H7 (cell line): Measurements from ENCODE around the gene EYA2. TPM values are rescaled to one million over a fixed set of nuclear protein-coding genes. Genes with fewer than 3 reads are reported as not detected.

Experiments used
- DNase-seq: peaks from one replicate; pipeline ENCODE4 v3.0.0; 2012
- H3K27me3 ChIP-seq: 2 replicates; pipeline ENCODE4 v1.6.0; 2011; ENCODE audit warnings: mild to moderate bottlenecking, low read length; ENCODE audit not compliant: control insufficient read depth, insufficient read depth
- H3K36me3 ChIP-seq: replicated peaks from 2 replicates; pipeline ENCODE4 v1.5.1; 2011; ENCODE audit warnings: low read length; ENCODE audit not compliant: control insufficient read depth, insufficient read depth
- H3K4me3 ChIP-seq: 2 replicates; pipeline ENCODE4 v1.5.1; 2011; ENCODE audit warnings: low read depth, mild to moderate bottlenecking, control low read depth, low read length, moderate library complexity; ENCODE audit not compliant: insufficient read depth
- total RNA-seq: library from RNA; depleted of rRNA; stranded (reverse); fragments of >200 nt; shearing (Covaris generic); gene quantifications from 2 replicates; pipeline ENCODE4 v1.2.3, GENCODE V29; 2014

EYA2 gene
- total RNA-seq, 1 experiment from 2014 or later, result 1.7 TPM

DNA sequence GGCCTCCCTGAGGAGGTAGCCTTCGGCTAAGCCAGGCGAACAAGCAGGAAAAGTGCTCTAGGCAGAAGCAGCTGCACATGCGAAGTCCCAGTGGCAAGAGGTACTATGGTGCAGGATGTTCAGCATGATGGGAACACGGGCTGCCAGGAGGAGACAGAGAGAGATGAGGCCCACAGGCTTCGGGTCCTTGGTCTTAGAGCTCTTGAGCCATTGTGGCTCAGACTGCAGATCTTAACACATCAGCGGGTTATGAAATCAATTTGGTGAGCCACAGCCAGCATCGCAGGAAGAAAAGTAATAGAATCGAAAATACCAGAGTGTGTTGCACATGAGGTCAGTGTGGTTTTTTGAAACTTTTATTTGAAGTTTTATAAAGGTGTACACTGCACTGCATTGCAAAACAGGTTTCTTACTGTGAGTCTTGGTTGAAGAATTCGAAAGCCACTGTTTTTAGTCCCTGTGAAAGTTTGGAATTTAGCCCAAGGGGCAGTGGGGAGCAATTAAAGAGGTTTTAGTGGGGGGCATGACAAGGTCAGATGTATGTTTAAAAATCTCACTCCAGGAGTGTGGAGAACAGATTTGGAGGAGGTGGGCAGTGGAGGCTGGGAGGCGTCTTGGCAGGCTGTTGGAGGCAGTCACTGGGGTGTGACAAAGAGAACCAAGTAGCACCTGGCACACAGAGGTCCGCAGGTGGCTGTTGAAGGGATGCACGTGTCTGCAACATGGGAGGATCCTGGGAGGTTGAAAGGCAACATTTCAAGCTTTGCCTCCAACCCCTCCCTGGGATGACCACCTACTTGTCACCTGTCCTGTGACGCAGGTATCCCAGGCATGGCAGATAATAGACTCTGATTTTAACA, 69.3 kb downstream of the EYA2 start:
- H3K4me3 ChIP-seq, result no peak overlapping the region
- no peaks in the 10 kb centered on the region for H3K36me3 ChIP-seq
- DNase-seq, result no peak
- H3K27me3 ChIP-seq, result no peaks in the 10 kb centered on the region

DNA sequence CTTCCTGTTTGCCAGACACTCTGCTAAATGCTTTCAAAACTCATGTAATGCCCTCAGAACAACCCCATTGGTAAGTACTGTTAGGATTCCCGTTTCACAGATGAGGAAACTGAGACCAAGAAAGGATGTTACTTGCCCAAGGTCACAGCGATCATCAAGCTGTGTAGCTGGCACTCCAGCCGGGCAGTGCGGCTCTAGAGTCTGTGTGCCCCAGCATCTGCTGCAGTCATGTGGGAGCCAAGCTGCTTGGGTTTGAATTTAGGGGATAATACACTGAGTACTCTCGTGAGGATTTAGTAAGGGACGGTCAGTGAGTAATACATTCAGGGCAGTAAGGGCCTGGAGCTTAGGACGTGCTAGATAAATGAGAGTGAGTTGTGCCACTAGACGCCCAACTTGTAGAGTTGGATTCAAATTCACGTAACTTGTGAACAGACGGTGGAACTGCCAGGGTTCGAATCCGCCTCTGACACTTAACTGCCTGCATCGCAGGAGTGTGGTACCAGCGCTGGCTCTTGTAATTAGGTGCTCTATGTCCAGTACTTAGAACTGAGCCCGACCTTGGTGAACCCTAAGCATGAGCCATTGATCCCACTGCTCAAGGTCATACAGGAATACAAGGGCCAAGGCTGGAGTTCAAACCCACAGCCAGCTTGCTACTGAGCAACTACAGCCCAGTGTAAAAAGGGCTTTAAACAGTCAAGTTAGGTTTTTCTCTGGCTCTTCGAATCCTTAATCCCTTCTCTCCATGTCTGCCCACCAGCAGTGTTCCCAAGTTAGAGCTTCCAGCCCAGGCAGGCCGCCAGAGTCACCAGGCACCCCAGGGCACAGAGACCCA, 70.2 kb downstream of the EYA2 start:
- H3K4me3 ChIP-seq, result no peak overlapping the region
- H3K27me3 ChIP-seq, result no peaks in the 10 kb centered on the region
- no peak for DNase-seq
- H3K36me3 ChIP-seq, result no peaks in the 10 kb centered on the region

DNA sequence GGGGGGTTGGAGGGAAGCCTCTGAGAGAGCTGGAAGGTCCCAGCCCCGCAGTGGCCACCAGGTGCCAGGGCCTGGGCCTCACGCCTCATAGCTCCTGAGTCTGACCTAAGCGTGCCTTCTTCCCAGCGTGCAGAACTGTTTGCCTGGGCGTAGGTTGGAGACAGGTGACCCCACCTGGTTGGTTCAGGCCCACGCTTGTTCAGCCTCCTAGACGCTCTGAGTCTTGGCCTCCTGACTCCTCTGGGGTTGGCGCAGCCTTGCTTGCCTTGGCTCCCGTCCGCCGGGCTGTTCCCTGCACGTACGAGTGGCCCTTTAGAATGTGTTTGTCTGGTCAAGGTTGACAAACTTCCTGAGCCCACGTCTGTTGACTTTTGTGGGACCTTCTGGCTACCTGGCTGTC, 70.8 kb downstream of the EYA2 start:
- no peak for DNase-seq
- H3K27me3 ChIP-seq, result no peaks in the 10 kb centered on the region
- no peak overlapping the region for H3K4me3 ChIP-seq
- no peaks in the 10 kb centered on the region for H3K36me3 ChIP-seq

DNA sequence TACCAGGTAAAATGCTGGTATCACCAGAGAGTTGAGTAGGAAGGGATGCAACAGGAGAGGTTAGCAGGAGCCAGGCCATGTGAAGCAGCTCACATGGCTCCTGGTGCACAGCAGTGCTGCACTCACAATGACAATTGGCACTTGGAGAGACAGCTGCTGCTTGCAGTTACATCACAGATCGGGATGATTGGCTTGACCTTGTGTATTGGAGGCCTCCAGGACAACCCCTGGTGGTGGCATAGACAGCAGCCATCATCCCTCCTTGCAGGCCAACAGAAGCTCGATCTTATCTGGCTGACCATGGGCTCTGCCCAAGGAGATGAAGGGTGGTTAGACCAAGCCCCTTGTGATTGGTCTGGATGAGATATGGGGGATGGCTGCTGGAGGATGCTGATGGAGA, 73.0 kb downstream of the EYA2 start:
- Histone ChIP-seq H3K4me3 (no peak overlapping the region), H3K36me3 (no peaks in the 10 kb centered on the region), H3K27me3 (no peaks in the 10 kb centered on the region)
- DNase-seq, result no peak

DNA sequence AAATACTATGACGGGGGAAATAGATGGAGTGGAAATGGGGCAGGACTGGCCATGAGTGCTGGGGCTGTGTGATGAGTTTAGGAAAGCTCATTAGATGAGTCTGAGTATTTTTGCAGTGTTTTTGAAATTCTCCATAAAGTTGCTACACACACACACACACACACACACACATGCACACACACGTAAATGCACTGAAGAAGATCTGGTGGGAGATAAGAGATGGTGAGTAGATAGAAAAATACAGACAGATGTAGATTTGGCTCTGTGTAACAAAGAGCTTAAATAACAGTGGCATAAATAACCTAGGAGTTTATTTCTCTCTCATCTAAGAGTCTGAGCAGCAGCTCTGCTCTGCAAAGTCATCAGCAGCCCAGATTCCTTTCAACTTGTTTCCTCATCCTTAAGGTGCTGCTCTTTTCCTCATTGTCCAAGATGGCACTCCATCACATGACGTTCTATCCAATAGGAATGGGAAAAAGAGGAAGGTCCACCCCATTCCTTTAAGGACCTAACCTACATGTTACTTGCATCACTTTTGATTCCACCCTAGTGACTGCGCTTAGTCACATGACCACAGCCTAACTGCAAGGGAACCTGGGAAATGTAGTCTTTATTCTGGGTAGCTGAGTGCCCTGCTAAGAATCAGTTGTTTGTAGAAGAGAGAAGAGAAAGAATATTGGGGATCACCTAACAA, 76.4 kb downstream of the EYA2 start:
- Histone ChIP-seq H3K27me3 (no peaks in the 10 kb centered on the region), H3K36me3 (no peaks in the 10 kb centered on the region), H3K4me3 (no peak overlapping the region)
- peak; percentile 88 for DNase-seq

DNA sequence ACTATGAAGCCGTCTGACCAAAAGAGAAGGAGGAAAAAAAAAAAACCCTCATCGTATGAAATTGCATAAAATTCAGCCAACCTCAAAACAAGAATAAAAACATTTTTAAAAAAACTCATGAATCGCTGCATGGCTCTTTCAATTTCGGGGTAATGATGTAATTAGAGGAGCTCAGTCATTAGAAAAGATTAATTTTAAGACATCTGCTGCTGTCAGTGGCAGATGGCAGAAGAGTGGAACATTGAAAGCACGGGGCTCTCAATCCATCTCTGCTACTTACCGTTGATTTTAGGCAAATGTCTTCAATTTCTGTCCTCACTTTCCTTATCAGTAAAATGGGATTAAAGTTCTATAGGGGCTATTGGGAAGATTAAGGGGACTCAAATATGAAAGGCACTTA, 79.1 kb downstream of the EYA2 start:
- Histone ChIP-seq H3K4me3 (no peak overlapping the region), H3K36me3 (no peaks in the 10 kb centered on the region), H3K27me3 (no peaks in the 10 kb centered on the region)
- DNase-seq, result no peak

DNA sequence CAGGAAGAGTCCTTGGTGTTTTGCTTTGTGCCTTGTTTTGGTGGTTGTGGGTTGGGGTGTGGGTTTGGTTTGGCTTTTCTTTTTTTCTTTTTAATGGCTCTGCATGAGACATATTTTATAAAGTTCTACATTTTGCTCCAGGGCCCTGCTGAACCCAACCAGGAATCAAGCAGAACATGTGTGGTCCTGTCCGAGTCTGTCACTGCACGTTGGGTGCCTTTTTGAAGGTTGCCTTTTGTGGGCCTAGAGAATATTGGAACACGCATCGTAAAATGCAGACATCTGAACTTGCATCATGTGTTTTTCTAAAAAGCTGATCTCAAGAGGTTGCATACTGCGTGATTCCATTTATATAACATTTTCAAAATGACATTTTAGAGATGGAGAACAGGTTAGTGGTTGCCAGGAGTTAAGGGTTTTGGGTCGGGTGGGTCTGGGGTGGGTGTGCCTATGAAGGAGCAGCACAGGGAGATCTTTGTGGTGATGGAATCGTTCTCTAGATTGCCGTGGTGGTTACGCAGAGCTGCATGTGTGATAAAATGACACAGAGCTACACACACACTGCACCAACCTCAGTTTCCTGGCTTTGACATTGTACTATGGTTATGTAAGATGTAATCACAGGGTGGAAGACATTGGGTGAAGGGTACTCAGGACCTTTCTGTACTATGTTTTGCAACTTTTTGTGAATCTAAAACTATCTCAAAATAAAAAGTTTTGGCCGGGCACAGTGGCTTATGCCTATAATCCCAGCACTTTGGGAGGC, 80.2 kb downstream of the EYA2 start:
- no peaks in the 10 kb centered on the region for H3K27me3 ChIP-seq
- DNase-seq, result no peak
- H3K4me3 ChIP-seq, result no peak overlapping the region
- H3K36me3 ChIP-seq, result no peaks in the 10 kb centered on the region

DNA sequence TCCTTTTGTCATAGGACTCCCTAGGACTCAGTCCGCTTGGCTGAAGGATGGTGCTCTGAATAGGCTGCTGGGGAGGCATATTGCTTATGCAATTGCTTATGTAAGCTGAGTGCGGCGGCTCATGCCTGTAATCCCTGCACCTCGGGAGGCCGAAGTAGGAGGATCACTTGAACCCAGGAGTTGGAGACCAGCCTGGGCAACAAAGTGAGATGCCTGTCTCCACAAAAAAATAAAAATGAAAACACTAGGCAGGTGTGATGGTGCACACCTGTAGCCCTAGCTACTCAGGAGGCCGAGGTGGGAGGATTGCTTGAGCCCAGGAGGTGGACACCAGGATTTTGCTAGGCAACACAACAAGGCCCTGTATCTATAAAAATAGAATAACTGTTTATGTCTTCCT, 81.3 kb downstream of the EYA2 start:
- no peak for DNase-seq
- Histone ChIP-seq H3K36me3 (no peaks in the 10 kb centered on the region), H3K4me3 (no peak overlapping the region), H3K27me3 (no peaks in the 10 kb centered on the region)

DNA sequence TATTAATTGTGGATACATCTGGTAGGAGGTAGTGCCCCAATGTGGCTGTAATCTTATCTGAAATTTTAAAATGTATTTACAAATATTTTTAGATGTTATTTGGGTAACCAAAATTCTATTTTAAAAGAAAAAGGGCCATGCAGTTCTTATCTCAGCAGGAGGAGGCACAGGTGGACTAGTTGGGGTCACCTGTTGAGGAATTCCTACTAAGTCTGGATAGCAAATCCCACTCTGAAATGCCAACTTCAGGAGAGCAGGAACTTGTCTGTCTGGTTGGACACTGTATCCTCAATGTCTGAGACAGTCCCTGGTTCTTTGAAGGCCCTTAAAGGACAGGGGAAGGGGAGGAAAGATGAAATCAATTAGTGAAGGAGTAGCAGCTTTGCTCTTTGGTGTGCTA, 82.6 kb downstream of the EYA2 start:
- no peaks in the 10 kb centered on the region for H3K27me3 ChIP-seq
- H3K4me3 ChIP-seq, result no peak overlapping the region
- no peak for DNase-seq
- H3K36me3 ChIP-seq, result no peaks in the 10 kb centered on the region

DNA sequence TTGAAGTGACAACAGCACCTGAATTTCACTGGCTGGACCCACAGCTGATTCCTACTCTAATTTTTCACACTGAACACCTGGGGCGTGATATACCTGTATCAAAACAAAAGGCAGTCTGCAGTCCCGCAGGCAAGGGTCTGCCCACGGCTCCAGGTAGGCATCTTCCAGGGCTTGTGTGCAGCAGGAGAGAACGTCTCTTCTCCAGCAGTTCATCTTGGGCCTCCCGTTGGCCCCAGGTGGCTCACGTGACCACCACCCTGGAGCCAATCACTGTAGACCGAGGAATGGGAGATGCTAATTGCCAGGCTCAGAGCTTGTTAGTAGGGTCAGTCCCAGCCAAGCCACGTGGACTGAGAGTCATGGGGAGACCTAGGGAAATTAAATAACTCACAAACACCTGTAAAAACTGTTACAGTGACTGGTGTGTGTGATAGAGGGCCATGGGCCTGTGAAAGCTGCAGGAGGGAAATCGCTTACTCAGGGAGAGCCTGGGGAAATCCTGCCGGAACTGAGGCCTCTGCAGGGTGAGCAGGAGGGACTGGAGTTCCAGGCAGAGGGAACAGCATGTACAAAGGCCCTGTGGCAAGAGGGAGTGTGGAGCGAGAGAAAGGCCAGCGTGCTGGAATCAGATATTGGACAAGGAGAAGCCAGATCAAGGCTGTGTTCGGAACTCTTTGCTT, 83.4 kb downstream of the EYA2 start:
- H3K4me3 ChIP-seq, result no peak overlapping the region
- DNase-seq, result no peak
- no peaks in the 10 kb centered on the region for H3K36me3 ChIP-seq
- no peaks in the 10 kb centered on the region for H3K27me3 ChIP-seq

DNA sequence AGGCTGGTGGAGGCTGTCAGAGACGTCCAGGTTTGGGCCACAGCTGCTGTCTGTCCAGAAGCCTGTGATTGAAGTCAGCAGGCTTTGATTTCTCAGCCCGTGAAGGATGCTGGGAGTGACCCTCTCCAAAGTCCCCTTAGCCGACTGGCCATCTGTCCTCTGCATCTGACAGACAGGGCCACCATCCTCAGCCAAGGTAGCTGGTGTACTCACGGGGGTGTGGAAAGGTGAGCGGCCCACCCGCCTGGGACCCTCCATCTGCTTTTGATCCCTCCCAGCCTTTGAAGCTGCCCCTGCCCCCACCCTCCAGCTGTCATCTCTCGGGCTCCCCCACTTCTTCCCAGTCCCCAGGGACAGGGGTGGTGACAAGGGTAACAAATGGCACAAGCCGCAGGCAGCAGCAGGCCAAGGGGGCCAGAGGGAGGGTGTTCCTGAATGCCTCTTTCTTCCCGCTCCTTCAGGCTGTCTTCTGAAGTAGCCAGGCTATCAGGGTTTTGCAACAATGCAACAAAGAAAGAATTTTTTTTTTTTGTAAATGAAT, 84.4 kb downstream of the EYA2 start:
- Histone ChIP-seq H3K36me3 (no peaks in the 10 kb centered on the region), H3K27me3 (no peaks in the 10 kb centered on the region), H3K4me3 (no peak overlapping the region)
- no peak for DNase-seq

DNA sequence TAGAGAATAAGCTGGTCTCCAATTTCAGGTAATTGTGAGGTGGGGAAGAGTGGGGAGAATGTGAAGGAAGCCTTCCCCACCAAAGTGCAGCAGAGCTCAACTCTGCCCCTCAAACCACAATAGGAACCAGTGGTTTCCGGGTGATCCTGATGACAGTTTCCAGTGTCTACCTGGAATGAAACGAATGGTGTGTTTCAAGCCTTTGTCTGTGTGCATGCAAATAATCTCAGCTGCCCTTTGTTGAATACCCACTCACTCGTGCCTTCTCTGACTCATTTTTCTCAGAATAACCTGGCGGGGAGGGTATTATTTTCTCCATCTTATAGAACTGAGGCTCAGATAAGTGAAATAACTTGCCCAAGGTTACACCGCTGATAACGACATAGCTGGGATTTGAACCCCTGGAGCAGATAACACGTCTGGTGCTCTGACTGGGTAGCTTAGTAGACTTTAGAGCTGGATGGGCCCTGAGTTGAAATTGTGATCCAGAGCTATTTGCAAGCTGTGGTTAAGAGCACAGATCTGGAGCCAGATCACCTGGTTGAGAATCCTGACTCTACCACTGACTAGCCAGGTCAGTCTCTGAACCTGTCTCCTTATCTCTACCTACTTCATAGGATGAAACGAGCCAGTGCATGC, 85.1 kb downstream of the EYA2 start:
- Histone ChIP-seq H3K36me3 (no peaks in the 10 kb centered on the region), H3K27me3 (no peaks in the 10 kb centered on the region), H3K4me3 (no peak overlapping the region)
- DNase-seq, result no peak

DNA sequence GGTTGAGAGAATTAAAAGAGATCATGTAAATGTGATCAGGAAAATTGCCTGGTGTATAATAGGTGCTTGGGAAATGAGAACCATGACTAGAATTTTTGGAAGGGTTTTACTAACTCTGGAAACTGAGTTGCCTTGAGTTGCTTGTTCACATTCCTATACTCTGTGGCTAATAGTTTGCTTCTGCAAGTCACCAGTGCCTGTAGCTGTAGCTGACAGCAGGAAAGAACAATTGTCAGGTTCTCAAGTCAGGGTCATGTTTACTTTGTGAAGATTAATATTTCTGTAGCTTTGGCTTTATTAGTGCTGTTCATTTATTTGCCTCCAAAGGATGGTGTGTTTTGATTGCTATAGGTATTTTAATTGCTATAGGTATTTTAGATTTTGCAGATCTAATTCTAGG, 86.5 kb downstream of the EYA2 start:
- H3K36me3 ChIP-seq, result no peaks in the 10 kb centered on the region
- DNase-seq, result no peak
- H3K27me3 ChIP-seq, result no peaks in the 10 kb centered on the region
- H3K4me3 ChIP-seq, result no peak overlapping the region
